Breast epithelium (tissue), 4 donors: Measurements from ENCODE around the gene BCL2L13. TPM values are rescaled to one million over a fixed set of nuclear protein-coding genes. Genes with fewer than 3 reads are reported as not detected.
"Not testable (repeated sequence)": the region's sequence is repeated elsewhere in the genome, so short reads cannot be mapped to it uniquely, and the experiment has no call there.

ENCODE experiments used
- DNase-seq, 2 donors: peaks; one replicate each; pipeline ENCODE4 v3.0.0-alpha.2; 2019; ENCODE audit warnings: low spot score in 2 of 2
- H3K27ac ChIP-seq, 2 donors: fragments of 200-600 bp; sonication (generic) in 1 of 2; one replicate each; pipeline ENCODE4 v1.5.1; 2016 to 2019; ENCODE audit warnings: mild to moderate bottlenecking in 1 of 2
- H3K27me3 ChIP-seq, 2 donors: fragments of 200-600 bp; sonication (generic) in 1 of 2; one replicate each; pipeline versions ENCODE4 v1.5.1 to v1.6.0; 2017 to 2019; ENCODE audit warnings: control low read depth in 1 of 2, mild to moderate bottlenecking in 1 of 2
- H3K36me3 ChIP-seq: fragments of 200-600 bp; one replicate; pipeline ENCODE4 v1.5.1; 2019
- H3K4me1 ChIP-seq, 2 donors: fragments of 200-600 bp; sonication (generic); one replicate each; pipeline ENCODE4 v1.5.1; 2016 to 2019; ENCODE audit warnings: control low read depth in 1 of 2
- H3K4me3 ChIP-seq, 3 donors: fragments of 200-600 bp; sonication (generic); 1 replicate in 2 of 3; 2 replicates in 1 of 3; pipeline ENCODE4 v1.5.1; 2016 to 2019; ENCODE audit warnings: mild to moderate bottlenecking in 3 of 3, moderate library complexity in 2 of 3
- H3K9me3 ChIP-seq, 2 donors: fragments of 200-600 bp; sonication (generic) in 1 of 2; one replicate each; pipeline ENCODE4 v1.5.1; 2016 to 2019; ENCODE audit warnings: control low read depth in 1 of 2
- CTCF ChIP-seq, 3 donors: fragments of 450-650 bp; IDR thresholded peaks; one replicate each; pipeline ENCODE4 v1.5.1; 2016 to 2017; ENCODE audit warnings: antibody characterized with exemption in 3 of 3, mild to moderate bottlenecking in 3 of 3, moderate library complexity in 3 of 3
- POLR2A ChIP-seq: fragments of 450-650 bp; IDR thresholded peaks from one replicate; pipeline ENCODE4 v1.6.1; 2016; ENCODE audit warnings: antibody characterized with exemption, mild to moderate bottlenecking, moderate library complexity
- POLR2AphosphoS5 ChIP-seq, 3 donors: sonication (generic); formaldehyde crosslinking; IDR thresholded peaks; one replicate each; pipeline ENCODE4 v1.6.1; 2017; ENCODE audit warnings: antibody characterized with exemption in 3 of 3
- intact Hi-C: fragments of 100-400 bp; cut with DNase I; formaldehyde crosslinking; loops from one replicate; pipeline ENCODE4 v1.15.1; 2023; ENCODE audit warnings: low total_unique reads
- total RNA-seq, 3 donors: library from RNA; depleted of rRNA; stranded (reverse); fragments of >200 nt; gene quantifications; one replicate each; pipeline ENCODE4 v1.1.0, GENCODE V29; 2016

The BCL2L13 gene
- total RNA-seq, 3 donors from 2014 or later, result 46.9 to 140 (median 61.6) TPM

- Histone ChIP-seq H3K4me1 (no peaks in the 10 kb centered on the region), H3K27ac (no peak overlapping the region), H3K9me3 (no peaks in the 10 kb centered on the region), H3K36me3 (no peaks in the 10 kb centered on the region), H3K27me3 (no peaks in the 10 kb centered on the region), H3K4me3 (no peak overlapping the region)
- TF ChIP-seq POLR2AphosphoS5 (IDR thresholded peaks at IDR 0.05) (no peak), POLR2A (no peak), CTCF (IDR thresholded peaks at IDR 0.05) (no peak)
- DNase-seq, result no peak
- intact Hi-C loops, result no loop called here
These were observed 115.8 kb downstream of the BCL2L13 start for GRCh38 chr22:17754233-17754925.

- no peak for TF ChIP-seq POLR2AphosphoS5 (IDR thresholded peaks at IDR 0.05)
- no peak for TF ChIP-seq CTCF (IDR thresholded peaks at IDR 0.05)
- Histone ChIP-seq H3K36me3 (no peaks in the 10 kb centered on the region), H3K4me3 (no peak overlapping the region), H3K27me3 (no peaks in the 10 kb centered on the region), H3K9me3 (no peaks in the 10 kb centered on the region), H3K27ac (no peak overlapping the region), H3K4me1 (no peaks in the 10 kb centered on the region)
- DNase-seq, result no peak
- intact Hi-C loops, result no loop called here
These were observed 122.6 kb downstream of the BCL2L13 start for GRCh38 chr22:17761138-17761488.

- H3K4me3 ChIP-seq, DNase-seq, H3K27me3 ChIP-seq, H3K4me1 ChIP-seq, H3K36me3 ChIP-seq, H3K27ac ChIP-seq, intact Hi-C loops, H3K9me3 ChIP-seq: not testable (repeated sequence)
These were observed 124.9 kb downstream of the BCL2L13 start for GRCh38 chr22:17763442-17763841.

GRCh38 chr22:17764036-17764435 lies 125.5 kb downstream of the BCL2L13 start:
- Histone ChIP-seq H3K36me3 (no peaks in the 10 kb centered on the region), H3K9me3 (no peaks in the 10 kb centered on the region), H3K27me3 (no peaks in the 10 kb centered on the region), H3K4me1 (no peaks in the 10 kb centered on the region), H3K27ac (no peak overlapping the region), H3K4me3 (no peak overlapping the region)
- intact Hi-C loops, result no loop called here
- TF ChIP-seq CTCF (IDR thresholded peaks at IDR 0.05), result no peak
- no peak for DNase-seq

GRCh38 chr22:17764852-17765251 lies 126.3 kb downstream of the BCL2L13 start:
- DNase-seq, intact Hi-C loops: not testable (repeated sequence)

GRCh38 chr22:17767233-17768065 lies 128.9 kb downstream of the BCL2L13 start:
- no peak for DNase-seq
- H3K36me3 ChIP-seq, result no peaks in the 10 kb centered on the region
- no peak overlapping the region for H3K27ac ChIP-seq
- no peak overlapping the region for H3K4me3 ChIP-seq
- no peaks in the 10 kb centered on the region for H3K9me3 ChIP-seq
- no peaks in the 10 kb centered on the region for H3K4me1 ChIP-seq
- intact Hi-C loops, result no loop called here
- TF ChIP-seq POLR2A (no peak), CTCF (IDR thresholded peaks at IDR 0.05) (no peak), POLR2AphosphoS5 (IDR thresholded peaks at IDR 0.05) (no peak)
- no peaks in the 10 kb centered on the region for H3K27me3 ChIP-seq

More at GRCh38 chr22:17764852-17765251, 126.3 kb downstream of the BCL2L13 start:
- H3K27me3 ChIP-seq, H3K27ac ChIP-seq, H3K9me3 ChIP-seq, H3K4me3 ChIP-seq, H3K4me1 ChIP-seq, H3K36me3 ChIP-seq: not testable (repeated sequence)
